ENCODE measurements around the gene WDR75.
"Not testable (repeated sequence)": the region's sequence is repeated elsewhere in the genome, so short reads cannot be mapped to it uniquely, and the experiment has no call there.

Gene WDR75

GRCh38 chr2:189442468-189442867 is 1.2 kb downstream of the WDR75 start:
- DNase-seq, result no peak

DNA sequence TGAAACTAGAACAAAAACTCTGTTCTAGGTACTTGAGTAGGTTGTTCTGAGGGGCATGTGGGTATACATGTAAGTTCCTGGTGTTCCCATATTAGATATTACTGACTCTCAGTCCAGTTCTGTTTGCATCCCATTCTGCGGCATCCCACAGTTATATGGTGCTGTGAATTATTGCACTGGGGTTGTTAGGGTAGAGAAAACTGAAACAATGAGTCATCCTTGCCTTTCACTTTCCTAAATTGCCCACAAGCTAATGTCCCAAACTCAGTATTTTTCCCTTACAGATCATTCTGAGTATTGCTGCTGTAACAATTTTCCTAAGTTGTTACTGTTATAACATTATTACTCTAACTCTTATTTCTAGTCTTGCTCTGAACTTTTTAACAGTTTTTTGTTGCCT is 3.0 kb downstream of the WDR75 start:
- DNase-seq, result no peak

DNA sequence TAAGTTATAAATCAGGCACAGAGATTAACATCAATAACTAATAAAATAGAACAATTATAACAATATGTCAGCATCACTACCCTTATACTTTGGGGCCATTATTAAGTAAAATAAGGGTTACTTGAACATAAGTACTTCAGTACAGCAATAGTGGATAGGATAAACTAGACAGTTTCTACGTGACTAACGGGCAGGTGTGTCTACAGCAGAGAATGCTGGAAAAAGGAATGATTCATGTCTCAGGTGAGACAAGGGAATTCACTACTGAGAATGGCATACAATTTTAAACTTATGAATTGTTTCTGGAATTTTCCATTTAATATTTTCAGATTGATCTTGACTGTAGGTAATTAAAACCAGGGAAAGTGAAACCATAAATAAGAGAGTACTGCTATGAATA is 5.5 kb downstream of the WDR75 start:
- no peak for DNase-seq

DNA sequence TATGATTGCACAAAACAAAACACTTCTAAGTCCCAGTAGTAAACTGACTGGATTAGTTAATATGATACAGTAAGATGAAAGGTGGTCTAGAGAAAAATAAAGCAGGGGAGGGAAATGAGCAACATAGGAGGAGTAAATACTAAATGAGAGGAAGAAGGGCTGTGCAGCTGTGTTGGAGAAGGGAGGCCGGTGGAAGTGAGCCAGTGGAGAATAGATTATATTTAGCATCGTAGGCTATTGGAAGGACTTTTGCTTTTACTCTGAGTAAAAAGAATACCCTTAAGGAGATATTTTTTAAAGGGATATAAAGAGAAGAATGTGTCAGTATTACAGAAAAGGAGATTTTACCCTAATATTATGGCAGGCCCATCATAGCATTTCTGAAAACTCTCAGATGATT is 12.7 kb downstream of the WDR75 start:
- DNase-seq, result no peak

GRCh38 chr2:189465076-189465475 is 23.8 kb downstream of the WDR75 start:
- DNase-seq, result no peak

DNA sequence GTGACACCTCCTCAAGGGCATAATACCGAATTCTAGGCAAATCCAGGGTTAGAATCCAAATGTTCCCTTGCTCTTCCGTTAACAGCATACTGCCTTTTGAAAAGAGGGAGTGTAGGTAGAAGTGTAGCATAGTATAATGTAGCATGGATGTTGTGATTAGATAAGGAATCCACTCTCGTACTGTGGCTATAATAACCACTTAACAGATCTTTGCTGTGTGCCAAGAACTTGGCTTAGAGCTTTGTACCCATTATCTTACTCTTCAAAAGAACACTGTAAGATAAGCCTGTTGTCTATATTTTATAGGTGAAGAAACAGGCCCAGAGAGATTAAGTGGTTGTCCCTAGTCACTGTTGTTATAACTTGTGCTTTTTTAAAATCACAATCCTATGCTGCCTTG is 24.2 kb downstream of the WDR75 start:
- DNase-seq, result no peak

- no peak for DNase-seq
Observed at GRCh38 chr2:189466046-189466445, 24.8 kb downstream of the WDR75 start.

- DNase-seq, result no peak
Observed at GRCh38 chr2:189466656-189467055, 25.4 kb downstream of the WDR75 start.

DNA sequence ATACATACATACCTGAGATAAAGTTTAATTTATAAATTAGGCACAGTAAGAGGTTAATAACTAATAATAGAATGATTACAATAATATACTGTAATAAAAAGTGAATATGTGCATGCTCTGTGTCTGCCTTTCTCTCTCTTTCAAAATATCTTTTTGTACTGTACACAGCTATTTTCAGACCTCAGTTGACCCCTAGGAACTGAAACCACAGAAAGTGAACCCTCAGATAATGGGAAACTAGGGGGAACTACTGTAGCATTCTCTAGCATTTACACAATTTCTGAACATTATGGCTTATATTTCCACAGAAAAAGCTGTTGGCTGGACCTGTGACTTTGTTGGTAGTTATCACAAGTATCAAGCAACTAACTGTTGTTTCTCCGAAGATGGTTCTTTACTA is 25.9 kb downstream of the WDR75 start:
- no peak for DNase-seq

- DNase-seq, result no peak
Observed at GRCh38 chr2:189467593-189467992, 26.3 kb downstream of the WDR75 start.

GRCh38 chr2:189474526-189474925 is 33.3 kb downstream of the WDR75 start:
- DNase-seq, result no peak

DNA sequence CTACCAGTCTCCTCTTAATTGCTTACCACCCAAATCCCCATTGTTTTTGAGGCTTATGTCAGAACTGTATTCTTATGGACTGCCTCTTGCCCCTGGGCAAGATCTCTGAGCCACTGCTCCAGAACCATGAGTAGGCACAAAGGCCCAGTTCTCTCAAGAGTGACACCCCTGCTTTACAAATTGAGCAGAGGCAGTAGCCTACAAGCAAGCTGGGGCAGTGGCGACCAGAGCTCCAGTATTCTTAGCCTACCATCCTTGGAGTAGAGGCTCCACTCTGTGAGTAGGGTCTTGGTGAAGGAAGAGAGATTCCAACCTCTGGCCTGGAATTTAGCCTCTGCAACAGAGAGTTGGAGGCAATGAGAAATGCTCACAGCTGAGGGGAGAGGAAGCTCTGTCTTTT is 36.5 kb downstream of the WDR75 start:
- DNase-seq, result no peak

DNA sequence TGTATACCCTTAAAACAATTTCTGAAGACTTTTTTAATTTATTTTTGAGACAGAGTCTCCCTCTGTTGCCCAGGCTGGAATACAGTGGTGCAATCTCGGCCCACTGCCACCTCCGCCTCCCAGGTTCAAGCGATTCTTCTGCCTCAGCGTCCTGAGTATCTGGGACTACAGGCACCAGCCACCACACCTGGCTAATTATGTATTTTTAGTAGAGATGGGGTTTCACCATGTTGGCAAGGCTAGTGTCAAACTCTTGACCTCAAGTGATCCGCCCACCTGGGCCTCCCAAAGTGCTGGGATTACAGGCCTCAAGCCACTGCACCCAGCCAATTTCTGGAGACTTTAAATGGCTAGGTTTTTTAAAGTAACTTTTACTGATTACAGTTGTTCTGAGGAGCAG is 37.0 kb downstream of the WDR75 start:
- DNase-seq, result not testable (repeated sequence)

DNA sequence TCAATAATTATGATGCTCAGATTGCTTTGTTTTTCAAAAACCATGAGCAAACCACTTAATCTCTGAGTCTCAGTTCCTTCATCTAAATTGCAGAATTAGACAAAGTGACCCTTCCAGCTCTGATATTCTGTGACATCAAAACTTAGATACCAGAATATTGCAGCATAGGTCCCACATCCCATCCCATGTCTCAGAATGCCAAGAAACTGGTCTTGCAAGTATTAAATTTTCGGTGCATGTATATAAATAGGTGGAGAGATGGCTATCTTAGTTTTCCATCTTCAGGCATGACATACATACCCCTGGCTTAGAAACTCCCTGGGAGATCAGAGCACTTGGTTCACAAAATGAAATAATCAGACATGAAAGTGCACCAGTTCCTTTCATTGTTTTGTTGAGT is 39.8 kb downstream of the WDR75 start:
- no peak for DNase-seq

- no peak for DNase-seq
Observed at GRCh38 chr2:189483571-189483970, 42.3 kb downstream of the WDR75 start.

- DNase-seq, result no peak
Observed at GRCh38 chr2:189483980-189484740, 42.9 kb downstream of the WDR75 start.

GRCh38 chr2:189485146-189485545 is 43.9 kb downstream of the WDR75 start:
- DNase-seq, result no peak

- DNase-seq, result no peak
Observed at GRCh38 chr2:189486237-189486770, 45.0 kb downstream of the WDR75 start.

GRCh38 chr2:189487283-189488007 is 46.2 kb downstream of the WDR75 start:
- no peak for DNase-seq

- DNase-seq, result no peak
Observed at GRCh38 chr2:189488008-189488310, 46.7 kb downstream of the WDR75 start.

DNA sequence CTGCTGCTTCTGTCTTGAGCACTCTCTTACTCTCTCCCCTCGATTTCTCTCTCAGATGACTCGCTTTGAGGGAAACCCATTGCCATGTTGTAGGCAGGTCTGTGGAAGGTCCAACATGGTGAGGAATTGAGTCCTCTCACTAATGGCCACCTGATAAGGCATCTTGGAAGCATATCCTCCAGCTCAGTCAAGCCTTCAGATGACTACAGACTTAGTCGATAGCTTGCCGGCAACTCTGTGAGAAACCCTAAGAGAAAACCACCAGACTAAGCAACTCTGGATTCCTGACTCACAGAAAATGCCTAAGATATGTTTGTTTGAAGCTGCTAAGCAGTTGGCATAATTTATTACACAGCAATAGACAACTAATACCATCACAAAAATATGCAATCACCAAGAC is 51.2 kb downstream of the WDR75 start:
- DNase-seq, result no peak

- no peak for DNase-seq
Observed at GRCh38 chr2:189498205-189498604, 56.9 kb downstream of the WDR75 start.

GRCh38 chr2:189499137-189499536 is 57.9 kb downstream of the WDR75 start:
- DNase-seq, result no peak

DNA sequence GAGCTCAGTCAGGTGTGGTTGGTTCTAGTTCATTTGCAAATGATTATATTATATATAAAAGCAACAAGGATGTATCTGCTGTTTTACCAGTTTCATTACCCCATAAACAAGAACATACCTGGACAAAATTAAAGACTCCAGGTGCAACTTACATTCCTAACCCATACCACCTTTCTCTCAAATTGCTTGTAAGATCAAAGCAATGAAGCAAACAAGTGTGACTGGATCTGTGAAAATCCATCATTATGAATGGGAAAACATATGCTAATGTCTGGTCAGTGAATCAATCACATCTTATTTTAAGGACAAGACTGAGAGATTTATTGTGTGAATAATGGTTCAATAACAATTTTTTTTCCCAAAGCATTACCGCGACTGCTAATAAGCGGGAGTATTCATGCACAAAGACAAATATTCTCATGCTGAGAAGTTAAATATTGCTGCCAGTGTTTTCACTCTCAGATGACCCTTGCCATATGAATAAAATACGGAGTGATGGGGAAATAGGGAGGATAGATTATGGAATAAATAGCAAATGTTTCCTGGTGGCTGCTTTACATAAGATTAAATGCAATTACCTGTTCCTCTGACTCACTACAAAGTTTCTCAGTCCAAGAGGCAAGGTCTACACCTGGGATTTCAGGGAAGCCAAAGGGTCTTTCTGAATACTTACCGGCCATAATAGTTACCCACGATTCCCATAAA is 59.3 kb downstream of the WDR75 start:
- no peak for DNase-seq
